Liver (tissue), 9 donors: Measurements from ENCODE around the gene PZP. TPM values are rescaled to one million over a fixed set of nuclear protein-coding genes. Genes with fewer than 3 reads are reported as not detected.

Source experiments
- DNase-seq: peaks from one replicate; pipeline ENCODE4 v3.0.0-alpha.2; 2017; ENCODE audit warnings: low spot score
- H3K27ac ChIP-seq, 2 donors: one replicate each; pipeline ENCODE4 v1.7.0; 2013; ENCODE audit warnings: inconsistent platforms in 2 of 2, low read length in 2 of 2, control low read depth in 1 of 2, low read depth in 1 of 2, mild to moderate bottlenecking in 1 of 2
- H3K27me3 ChIP-seq, 4 donors: one replicate each; pipeline versions ENCODE4 v1.6.1 to v1.7.0; 2013; ENCODE audit warnings: low read length in 3 of 4, inconsistent platforms in 1 of 4, mild to moderate bottlenecking in 1 of 4, moderate library complexity in 1 of 4; ENCODE audit not compliant: control insufficient read depth in 4 of 4, insufficient read depth in 4 of 4
- H3K36me3 ChIP-seq, 4 donors: one replicate each; pipeline versions ENCODE4 v1.6.1 to v1.7.0; 2013; ENCODE audit warnings: low read length in 3 of 4, mild to moderate bottlenecking in 3 of 4, low read depth in 1 of 4, moderate library complexity in 1 of 4; ENCODE audit not compliant: control insufficient read depth in 4 of 4, insufficient read depth in 3 of 4
- H3K4me1 ChIP-seq, 4 donors: one replicate each; pipeline versions ENCODE4 v1.6.1 to v1.7.0; 2013; ENCODE audit warnings: low read length in 3 of 4, mild to moderate bottlenecking in 3 of 4, moderate library complexity in 1 of 4; ENCODE audit not compliant: control insufficient read depth in 4 of 4, insufficient read depth in 4 of 4
- H3K4me3 ChIP-seq, 3 donors: one replicate each; pipeline versions ENCODE4 v1.6.1 to v1.7.0; 2013; ENCODE audit warnings: low read length in 3 of 3, control low read depth in 1 of 3, low read depth in 1 of 3, mild to moderate bottlenecking in 1 of 3
- H3K9ac ChIP-seq, 2 donors: one replicate each; pipeline ENCODE4 v1.7.0; 2013; ENCODE audit warnings: low read length in 2 of 2, mild to moderate bottlenecking in 2 of 2, moderate library complexity in 2 of 2, control low read depth in 1 of 2, low read depth in 1 of 2
- H3K9me3 ChIP-seq, 4 donors: one replicate each; pipeline versions ENCODE4 v1.6.1 to v1.7.0; 2013; ENCODE audit warnings: low read length in 3 of 4; ENCODE audit not compliant: control insufficient read depth in 4 of 4
- ATF3 ChIP-seq: IDR thresholded peaks from 2 replicates; pipeline ENCODE4 v1.6.1; 2016; ENCODE audit warnings: antibody characterized with exemption
- CTCF ChIP-seq: fragments of 150-350 bp; IDR thresholded peaks from 2 replicates; pipeline ENCODE4 v1.5.1; 2017; ENCODE audit warnings: improper control_type of control experiment, low read depth, low read length; ENCODE audit not compliant: missing input control
- EGR1 ChIP-seq, 2 donors: IDR thresholded peaks; 2 replicates each; pipeline ENCODE4 v1.6.1; 2016 to 2018; ENCODE audit warnings: antibody characterized with exemption in 2 of 2, low read depth in 2 of 2
- FOXA1 ChIP-seq: IDR thresholded peaks from 2 replicates; pipeline ENCODE4 v1.6.1; 2016; ENCODE audit warnings: antibody characterized with exemption
- FOXA2 ChIP-seq: IDR thresholded peaks from 2 replicates; pipeline ENCODE4 v1.6.1; 2016; ENCODE audit warnings: antibody characterized with exemption
- HNF4A ChIP-seq, 2 donors: conservative IDR thresholded peaks; 2 replicates each; pipeline ENCODE4 v1.6.1; 2016; ENCODE audit warnings: antibody characterized with exemption in 2 of 2, mild to moderate bottlenecking in 2 of 2
- HNF4G ChIP-seq: IDR thresholded peaks from 2 replicates; pipeline ENCODE4 v1.6.1; 2016; ENCODE audit warnings: antibody characterized with exemption
- JUND ChIP-seq, 2 donors: IDR thresholded peaks; 2 replicates each; pipeline ENCODE4 v1.6.1; 2016; ENCODE audit warnings: antibody characterized with exemption in 2 of 2
- NR2F2 ChIP-seq: IDR thresholded peaks from 2 replicates; pipeline ENCODE4 v1.6.1; 2016; ENCODE audit warnings: antibody characterized with exemption
- REST ChIP-seq: IDR thresholded peaks from 2 replicates; pipeline ENCODE4 v1.6.1; 2016; ENCODE audit warnings: antibody characterized with exemption, mild to moderate bottlenecking
- RXRA ChIP-seq, 2 donors: IDR thresholded peaks; 2 replicates each; pipeline ENCODE4 v1.6.1; 2017 to 2018; ENCODE audit warnings: antibody characterized with exemption in 2 of 2, mild to moderate bottlenecking in 1 of 2
- SP1 ChIP-seq: IDR thresholded peaks from 2 replicates; pipeline ENCODE4 v1.6.1; 2018; ENCODE audit warnings: antibody characterized with exemption, mild to moderate bottlenecking
- YY1 ChIP-seq: IDR thresholded peaks from 2 replicates; pipeline ENCODE4 v1.6.1; 2016; ENCODE audit warnings: antibody characterized with exemption, mild to moderate bottlenecking
- WGBS: extraction: QIAGEN DNeasy Blood & Tissue Kit; methylation state at CpG from one replicate; pipeline ENCODE4 v1.1.7; 2013; 5-methylcytosine and 5-hydroxymethylcytosine counted together
- polyA plus RNA-seq, 2 donors: library from polyadenylated mRNA; stranded (reverse) in 1 of 2; unstranded in 1 of 2; fragments of 200-250 nt in 1 of 2; fragments of >200 nt in 1 of 2; fragmentation: Nextera tagmentation in 1 of 2; extraction: Ambion mirVana in 1 of 2; gene quantifications; one replicate each; pipeline versions ENCODE4 v1.2.1 to v1.2.3, GENCODE V29; 2013 to 2015
- total RNA-seq, 2 donors: library from RNA; depleted of rRNA; stranded (reverse); fragments of >200 nt; gene quantifications; one replicate each; pipeline ENCODE4 v1.2.3, GENCODE V29; 2014
- TF ChIP-seq, protein P1 (sequence below): IDR thresholded peaks from 2 replicates; pipeline ENCODE4 v1.6.1; 2016; ENCODE audit warnings: antibody characterized with exemption
- TF ChIP-seq, protein P2 (sequence below): IDR thresholded peaks from 2 replicates; pipeline ENCODE4 v1.6.1; 2016; ENCODE audit warnings: antibody characterized with exemption
- donor health status: healthy.
- donor health status: healthy.
- donor health status: healthy.
- donor health status: healthy.
- donor health status: healthy.

PZP gene
- total and polyA plus RNA-seq, 4 donors: 0.05 to 18.7 (median 2.8) TPM

DNA sequence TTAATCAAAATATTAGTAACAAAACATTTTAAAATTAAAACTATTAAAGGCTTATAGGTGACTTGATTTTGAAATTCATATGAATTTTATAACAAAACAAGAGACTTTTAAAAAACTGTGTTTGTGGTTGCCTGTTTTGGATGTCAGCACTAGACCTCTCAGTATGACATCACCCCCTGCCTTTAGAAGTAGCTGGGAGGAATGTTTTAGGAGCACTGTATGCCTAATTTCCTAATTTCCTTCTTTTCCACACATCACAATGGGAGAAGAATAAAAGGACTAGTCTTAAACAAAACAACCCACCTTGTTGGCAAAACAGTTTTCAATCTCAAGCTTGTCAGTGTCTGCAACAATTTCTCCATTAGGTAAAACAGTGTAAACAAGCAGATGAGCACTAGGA, 48.1 kb upstream of the PZP start:
- TF ChIP-seq SP1 (no peak), ATF3 (no peak), RXRA (IDR thresholded peaks at IDR 0.05) (no peak), FOXA2 (no peak), REST (no peak), NR2F2 (no peak), FOXA1 (no peak), EGR1 (IDR thresholded peaks at IDR 0.05; ENCODE audit: low read depth in 2 of 2) (no peak), HNF4G (no peak), CTCF (no peak), YY1 (no peak), HNF4A (conservative IDR thresholded peaks at IDR 0.05) (no peak), JUND (IDR thresholded peaks at IDR 0.05) (no peak)
- TF ChIP-seq, protein P1, sequence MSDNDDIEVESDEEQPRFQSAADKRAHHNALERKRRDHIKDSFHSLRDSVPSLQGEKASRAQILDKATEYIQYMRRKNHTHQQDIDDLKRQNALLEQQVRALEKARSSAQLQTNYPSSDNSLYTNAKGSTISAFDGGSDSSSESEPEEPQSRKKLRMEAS: no peak
- no peaks in the 10 kb centered on the region for H3K27me3 ChIP-seq
- H3K9ac ChIP-seq: no peak overlapping the region
- peaks cover 0 to 3% (median 0%) of the 10 kb centered on the region in 4 donors for H3K9me3 ChIP-seq
- H3K4me1 ChIP-seq: no peaks in the 10 kb centered on the region
- H3K27ac ChIP-seq: no peak overlapping the region
- DNase-seq: no peak
- H3K4me3 ChIP-seq: no peak overlapping the region
- H3K36me3 ChIP-seq: no peaks in the 10 kb centered on the region

- 89% methylated on average over 2 of the region's 2 CpGs for WGBS
- TF ChIP-seq, protein P2, sequence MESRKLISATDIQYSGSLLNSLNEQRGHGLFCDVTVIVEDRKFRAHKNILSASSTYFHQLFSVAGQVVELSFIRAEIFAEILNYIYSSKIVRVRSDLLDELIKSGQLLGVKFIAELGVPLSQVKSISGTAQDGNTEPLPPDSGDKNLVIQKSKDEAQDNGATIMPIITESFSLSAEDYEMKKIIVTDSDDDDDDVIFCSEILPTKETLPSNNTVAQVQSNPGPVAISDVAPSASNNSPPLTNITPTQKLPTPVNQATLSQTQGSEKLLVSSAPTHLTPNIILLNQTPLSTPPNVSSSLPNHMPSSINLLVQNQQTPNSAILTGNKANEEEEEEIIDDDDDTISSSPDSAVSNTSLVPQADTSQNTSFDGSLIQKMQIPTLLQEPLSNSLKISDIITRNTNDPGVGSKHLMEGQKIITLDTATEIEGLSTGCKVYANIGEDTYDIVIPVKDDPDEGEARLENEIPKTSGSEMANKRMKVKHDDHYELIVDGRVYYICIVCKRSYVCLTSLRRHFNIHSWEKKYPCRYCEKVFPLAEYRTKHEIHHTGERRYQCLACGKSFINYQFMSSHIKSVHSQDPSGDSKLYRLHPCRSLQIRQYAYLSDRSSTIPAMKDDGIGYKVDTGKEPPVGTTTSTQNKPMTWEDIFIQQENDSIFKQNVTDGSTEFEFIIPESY: no peak
- TF ChIP-seq, protein P1: no peak
- Histone ChIP-seq H3K4me1 (no peaks in the 10 kb centered on the region), H3K9me3 (peaks cover 0 to 3% (median 0%) of the 10 kb centered on the region in 4 donors), H3K27me3 (no peaks in the 10 kb centered on the region), H3K36me3 (no peaks in the 10 kb centered on the region), H3K9ac (no peak overlapping the region), H3K27ac (no peak overlapping the region), H3K4me3 (no peak overlapping the region)
- DNase-seq: no peak
Observed at GRCh38 chr12:9255837-9256236, 47.6 kb upstream of the PZP start.
